Panc1 (cell line): ENCODE measurements around the gene C6. TPM values are rescaled to one million over a fixed set of nuclear protein-coding genes. Genes with fewer than 3 reads are reported as not detected.
"Not testable (repeated sequence)": the region's sequence is repeated elsewhere in the genome, so short reads cannot be mapped to it uniquely, and the experiment has no call there.

Experiments
- ATAC-seq: fragments of 200-7000 bp; cut with Tn5 transposase; 2 replicates; pipeline ENCODE4 v1.9.1; 2020; ENCODE audit warnings: mild to moderate bottlenecking, moderate library complexity
- BruUV-seq: library from RNA; stranded (reverse); fragments of 400-500 nt; replicated peaks from 2 replicates; lab custom pipeline; 2021; lab: Mats Ljungman, UMichigan
- CTCF ChIA-PET: fragments of 300-600 bp; sonication (Branson Sonifier 250); formaldehyde crosslinking; loops from one replicate; lab custom pipeline; 2022; ENCODE audit warnings: antibody characterized with exemption; lab: Charles Lee
- POLR2A ChIA-PET: fragments of 300-600 bp; sonication (Branson Sonifier 250); formaldehyde crosslinking; loops from one replicate; lab custom pipeline; 2022; ENCODE audit warnings: antibody characterized with exemption; lab: Charles Lee
- DNase-seq: peaks from one replicate; pipeline ENCODE4 v3.0.0-alpha.2; 2010; ENCODE audit warnings: low read depth, low spot score
- H3K27ac ChIP-seq: 2 replicates; pipeline ENCODE4 v1.5.1; 2011; ENCODE audit warnings: mild to moderate bottlenecking, low read length, inconsistent platforms
- H3K27me3 ChIP-seq: fragments of 200-500 bp; sonication (Bioruptor generic); 2 replicates; pipeline ENCODE4 v1.6.0; 2014; ENCODE audit warnings: low read length, inconsistent platforms; ENCODE audit not compliant: control insufficient read depth, insufficient read depth
- H3K36me3 ChIP-seq: fragments of 200-500 bp; sonication (Bioruptor generic); 2 replicates; pipeline ENCODE4 v1.5.1; 2014; ENCODE audit warnings: inconsistent platforms, mild to moderate bottlenecking, low read length, moderate library complexity; ENCODE audit not compliant: control insufficient read depth, insufficient read depth
- H3K4me1 ChIP-seq: 2 replicates; pipeline ENCODE4 v1.5.1; 2011; ENCODE audit warnings: inconsistent platforms, mild to moderate bottlenecking, low read length, moderate library complexity; ENCODE audit not compliant: control insufficient read depth, insufficient read depth
- H3K4me3 ChIP-seq, 2 experiments: 2 replicates each; pipeline ENCODE4 v1.5.1; 2011 to 2012; ENCODE audit warnings: low read depth in 2 of 2, low read length in 2 of 2, mild to moderate bottlenecking in 2 of 2, inconsistent platforms in 1 of 2, moderate library complexity in 1 of 2
- H3K9me3 ChIP-seq: fragments of 200-500 bp; sonication (Bioruptor generic); 2 replicates; pipeline ENCODE4 v1.5.1; 2014; ENCODE audit warnings: low read depth, mild to moderate bottlenecking, inconsistent platforms, low read length, moderate library complexity; ENCODE audit not compliant: control insufficient read depth, insufficient read depth
- POLR2AphosphoS5 ChIP-seq: IDR thresholded peaks from 2 replicates; pipeline ENCODE4 v1.6.1; 2012; ENCODE audit warnings: mild to moderate bottlenecking, low read depth, low read length, moderate library complexity
- SIN3A ChIP-seq: IDR thresholded peaks from 2 replicates; pipeline ENCODE4 v1.6.1; 2012; ENCODE audit warnings: low read depth, mild to moderate bottlenecking, low read length, moderate library complexity, borderline replicate concordance; ENCODE audit not compliant: insufficient read depth
- TCF7L2 ChIP-seq: IDR thresholded peaks from 2 replicates; pipeline ENCODE4 v1.6.1; 2011; ENCODE audit warnings: mild to moderate bottlenecking, low read depth, low read length, inconsistent platforms
- in situ Hi-C: cut with HindIII; loops from 2 replicates; pipeline ENCODE4 v1.10.0; 2016; ENCODE audit warnings: low sequenced_read_pairs, low pct_unique_long_range_greater_than_20kb
- intact Hi-C: fragments of 100-400 bp; cut with micrococcal nuclease; formaldehyde crosslinking; loops from one replicate; pipeline ENCODE4 v1.10.0; 2022; ENCODE audit not compliant: unreplicated experiment
- total RNA-seq: library from RNA; stranded (reverse); gene quantifications from one replicate; pipeline ENCODE4 v1.2.1, GENCODE V29; 2021; ENCODE audit not compliant: unreplicated experiment
- TF ChIP-seq, protein P1 (sequence below), 2 experiments: IDR thresholded peaks; 2 replicates each; pipeline ENCODE4 v1.6.1; 2011 to 2012; ENCODE audit warnings: low read depth in 2 of 2, control low read depth in 1 of 2, low read length in 1 of 2, mild to moderate bottlenecking in 1 of 2, moderate library complexity in 1 of 2; ENCODE audit not compliant: insufficient read depth in 1 of 2
- TF ChIP-seq, protein P2 (sequence below): fragments of 450-650 bp; IDR thresholded peaks from 2 replicates; pipeline ENCODE4 v1.5.1; 2017; ENCODE audit warnings: mild to moderate bottlenecking

C6 gene
- total RNA-seq, 1 experiment from 2014 or later: 0.13 TPM

DNA sequence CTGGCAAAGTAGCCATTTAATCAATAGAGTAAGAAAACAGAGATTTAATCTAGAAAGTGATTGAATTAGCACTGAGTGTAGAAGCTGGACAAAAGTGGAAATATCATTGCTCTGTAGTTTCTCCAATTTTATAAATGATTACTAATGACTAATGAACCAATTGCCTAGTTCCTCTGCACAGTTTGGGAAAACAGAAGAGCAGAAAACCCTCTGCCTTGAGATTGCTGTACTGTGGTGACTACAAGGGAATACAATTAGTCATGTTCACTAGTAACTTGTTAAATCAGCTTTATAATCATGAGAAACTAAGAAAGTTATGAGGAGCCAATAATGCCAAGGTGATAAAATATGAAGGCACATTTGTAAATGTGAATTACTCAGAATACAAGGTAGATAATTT lies 21.1 kb upstream of the C6 start:
- Histone ChIP-seq H3K4me1 (no peaks in the 10 kb centered on the region), H3K27ac (no peak overlapping the region), H3K27me3 (no peaks in the 10 kb centered on the region), H3K4me3 (no peak overlapping the region), H3K9me3 (no peaks in the 10 kb centered on the region), H3K36me3 (no peaks in the 10 kb centered on the region)
- ATAC-seq (no peak), DNase-seq (no peak)
- CTCF ChIA-PET: no interaction called here
- intact Hi-C loops (no loop called here), in situ Hi-C loops (no loop called here)
- no peak for TF ChIP-seq SIN3A
- no peak for TF ChIP-seq TCF7L2
- TF ChIP-seq, protein P1, sequence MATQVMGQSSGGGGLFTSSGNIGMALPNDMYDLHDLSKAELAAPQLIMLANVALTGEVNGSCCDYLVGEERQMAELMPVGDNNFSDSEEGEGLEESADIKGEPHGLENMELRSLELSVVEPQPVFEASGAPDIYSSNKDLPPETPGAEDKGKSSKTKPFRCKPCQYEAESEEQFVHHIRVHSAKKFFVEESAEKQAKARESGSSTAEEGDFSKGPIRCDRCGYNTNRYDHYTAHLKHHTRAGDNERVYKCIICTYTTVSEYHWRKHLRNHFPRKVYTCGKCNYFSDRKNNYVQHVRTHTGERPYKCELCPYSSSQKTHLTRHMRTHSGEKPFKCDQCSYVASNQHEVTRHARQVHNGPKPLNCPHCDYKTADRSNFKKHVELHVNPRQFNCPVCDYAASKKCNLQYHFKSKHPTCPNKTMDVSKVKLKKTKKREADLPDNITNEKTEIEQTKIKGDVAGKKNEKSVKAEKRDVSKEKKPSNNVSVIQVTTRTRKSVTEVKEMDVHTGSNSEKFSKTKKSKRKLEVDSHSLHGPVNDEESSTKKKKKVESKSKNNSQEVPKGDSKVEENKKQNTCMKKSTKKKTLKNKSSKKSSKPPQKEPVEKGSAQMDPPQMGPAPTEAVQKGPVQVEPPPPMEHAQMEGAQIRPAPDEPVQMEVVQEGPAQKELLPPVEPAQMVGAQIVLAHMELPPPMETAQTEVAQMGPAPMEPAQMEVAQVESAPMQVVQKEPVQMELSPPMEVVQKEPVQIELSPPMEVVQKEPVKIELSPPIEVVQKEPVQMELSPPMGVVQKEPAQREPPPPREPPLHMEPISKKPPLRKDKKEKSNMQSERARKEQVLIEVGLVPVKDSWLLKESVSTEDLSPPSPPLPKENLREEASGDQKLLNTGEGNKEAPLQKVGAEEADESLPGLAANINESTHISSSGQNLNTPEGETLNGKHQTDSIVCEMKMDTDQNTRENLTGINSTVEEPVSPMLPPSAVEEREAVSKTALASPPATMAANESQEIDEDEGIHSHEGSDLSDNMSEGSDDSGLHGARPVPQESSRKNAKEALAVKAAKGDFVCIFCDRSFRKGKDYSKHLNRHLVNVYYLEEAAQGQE (IDR thresholded peaks at IDR 0.05; ENCODE audit: insufficient read depth in 1 of 2, low read depth in 2 of 2, low read length in 1 of 2): no peak
- TF ChIP-seq, protein P2, sequence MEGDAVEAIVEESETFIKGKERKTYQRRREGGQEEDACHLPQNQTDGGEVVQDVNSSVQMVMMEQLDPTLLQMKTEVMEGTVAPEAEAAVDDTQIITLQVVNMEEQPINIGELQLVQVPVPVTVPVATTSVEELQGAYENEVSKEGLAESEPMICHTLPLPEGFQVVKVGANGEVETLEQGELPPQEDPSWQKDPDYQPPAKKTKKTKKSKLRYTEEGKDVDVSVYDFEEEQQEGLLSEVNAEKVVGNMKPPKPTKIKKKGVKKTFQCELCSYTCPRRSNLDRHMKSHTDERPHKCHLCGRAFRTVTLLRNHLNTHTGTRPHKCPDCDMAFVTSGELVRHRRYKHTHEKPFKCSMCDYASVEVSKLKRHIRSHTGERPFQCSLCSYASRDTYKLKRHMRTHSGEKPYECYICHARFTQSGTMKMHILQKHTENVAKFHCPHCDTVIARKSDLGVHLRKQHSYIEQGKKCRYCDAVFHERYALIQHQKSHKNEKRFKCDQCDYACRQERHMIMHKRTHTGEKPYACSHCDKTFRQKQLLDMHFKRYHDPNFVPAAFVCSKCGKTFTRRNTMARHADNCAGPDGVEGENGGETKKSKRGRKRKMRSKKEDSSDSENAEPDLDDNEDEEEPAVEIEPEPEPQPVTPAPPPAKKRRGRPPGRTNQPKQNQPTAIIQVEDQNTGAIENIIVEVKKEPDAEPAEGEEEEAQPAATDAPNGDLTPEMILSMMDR: no peak
- no peak for TF ChIP-seq POLR2AphosphoS5
- POLR2A ChIA-PET: interaction anchor here (0.7 kb wide), 1 partner anchor 275 kb away, joined by 9 read pairs; no protein-coding TSS in a partner anchor
- no TSS peak for BruUV-seq

DNA sequence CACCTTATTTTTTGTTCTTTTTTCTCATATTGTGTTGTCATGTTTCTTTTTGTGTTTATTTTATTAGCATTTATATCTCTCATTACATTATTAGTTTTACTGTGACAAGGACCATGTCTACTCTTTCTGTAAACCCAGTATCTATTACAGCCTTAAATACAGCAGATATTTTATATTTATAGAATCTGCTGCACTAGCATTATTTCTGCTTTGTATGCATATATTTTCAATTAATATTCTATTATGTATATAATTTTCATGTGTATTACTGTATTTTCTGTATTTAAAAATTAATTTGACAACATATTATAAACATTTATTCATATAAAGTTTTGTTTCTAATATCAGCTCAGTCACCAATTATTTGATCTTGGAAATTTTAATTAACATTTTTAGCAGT lies 19.5 kb upstream of the C6 start:
- Histone ChIP-seq H3K9me3 (no peaks in the 10 kb centered on the region), H3K4me1 (no peaks in the 10 kb centered on the region), H3K27ac (no peak overlapping the region), H3K36me3 (no peaks in the 10 kb centered on the region), H3K4me3 (no peak overlapping the region), H3K27me3 (no peaks in the 10 kb centered on the region)
- ChIA-PET CTCF (no interaction called here), POLR2A (no interaction called here)
- intact Hi-C loops: no loop called here
- DNase-seq: no peak
- no TSS peak for BruUV-seq
- no peak for ATAC-seq
- TF ChIP-seq POLR2AphosphoS5: no peak
- TF ChIP-seq, protein P1 (IDR thresholded peaks at IDR 0.05; ENCODE audit: insufficient read depth in 1 of 2, low read depth in 2 of 2, low read length in 1 of 2): no peak
- no peak for TF ChIP-seq SIN3A
- TF ChIP-seq TCF7L2: no peak
- TF ChIP-seq, protein P2: no peak
- in situ Hi-C loops: no loop called here

DNA sequence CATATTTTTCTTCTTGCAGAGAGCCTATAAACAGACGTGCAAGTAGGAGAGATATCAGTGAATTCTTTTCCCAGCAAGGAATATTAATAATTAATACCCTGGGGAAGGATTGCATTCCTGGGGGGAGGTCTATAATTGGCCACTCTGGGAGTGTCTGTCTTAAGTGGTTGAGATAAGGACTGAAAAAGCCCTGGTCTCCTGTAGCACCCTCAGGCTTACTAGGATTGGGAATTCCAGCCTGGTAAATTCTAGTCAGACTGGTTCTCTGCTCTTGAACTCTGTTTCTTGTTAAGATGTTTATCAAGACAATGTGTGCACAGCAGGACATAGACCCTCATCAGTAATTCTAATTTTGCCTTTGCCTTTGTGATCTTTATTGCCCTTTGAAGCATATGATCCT lies 16.9 kb upstream of the C6 start:
- CTCF ChIA-PET, in situ Hi-C loops, BruUV-seq, intact Hi-C loops, H3K27me3 ChIP-seq, H3K4me3 ChIP-seq, H3K9me3 ChIP-seq, H3K36me3 ChIP-seq, POLR2A ChIA-PET, DNase-seq, H3K4me1 ChIP-seq, ATAC-seq, H3K27ac ChIP-seq: not testable (repeated sequence)
